GM18508 (cell line): ENCODE data around the gene RAB11FIP4.

Experiments used
- ATAC-seq: cut with Tn5 transposase; IDR thresholded peaks from one replicate; pipeline ENCODE4 v1.9.1; 2021; ENCODE audit warnings: moderate number of reproducible peaks; ENCODE audit not compliant: insufficient read depth, unreplicated experiment

RAB11FIP4 gene

DNA sequence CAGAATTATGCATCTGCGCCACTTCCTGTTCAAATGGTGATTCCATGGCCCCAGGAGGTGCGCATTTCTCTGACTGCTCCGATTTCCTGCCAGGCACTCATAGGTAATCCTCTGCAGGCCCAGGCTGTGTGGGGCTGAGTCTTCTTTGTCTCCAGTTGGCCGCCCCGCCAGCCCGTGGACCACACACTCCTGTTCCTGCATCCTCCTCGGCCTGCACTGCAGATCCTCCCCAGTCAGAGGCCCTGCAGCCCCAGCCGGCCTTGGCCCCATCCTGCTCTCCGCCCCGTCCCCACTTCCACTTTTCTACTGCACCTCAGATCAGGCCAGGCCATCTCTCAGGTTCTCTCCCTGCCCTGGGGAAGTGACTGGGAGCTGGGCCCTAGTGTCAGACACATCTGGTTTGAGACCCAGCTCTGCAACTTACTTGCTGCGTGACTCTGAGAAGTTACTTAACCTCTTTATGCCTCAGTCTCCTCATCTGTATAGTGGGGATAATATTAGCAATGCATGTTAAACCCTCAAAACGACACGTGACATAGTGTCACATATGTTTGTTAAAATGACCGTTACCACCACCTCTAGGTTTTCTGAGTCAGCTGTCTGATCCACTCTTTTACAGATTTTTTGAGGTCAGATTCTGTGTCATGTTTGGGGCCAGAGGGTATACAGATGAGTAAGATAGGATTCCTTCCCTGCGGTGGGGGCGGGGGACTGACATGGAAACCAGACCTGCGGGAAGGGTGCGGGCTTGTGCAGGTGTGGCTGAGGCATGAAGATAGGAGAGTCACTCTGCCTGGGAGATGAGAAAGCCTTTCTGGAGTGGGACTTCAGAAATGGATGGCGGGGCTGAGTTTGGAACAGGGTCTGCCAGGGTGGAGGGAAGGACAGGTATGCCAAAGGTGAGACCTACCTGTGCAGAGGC is 12.8 kb downstream of the RAB11FIP4 start:
- ATAC-seq: no peak

DNA sequence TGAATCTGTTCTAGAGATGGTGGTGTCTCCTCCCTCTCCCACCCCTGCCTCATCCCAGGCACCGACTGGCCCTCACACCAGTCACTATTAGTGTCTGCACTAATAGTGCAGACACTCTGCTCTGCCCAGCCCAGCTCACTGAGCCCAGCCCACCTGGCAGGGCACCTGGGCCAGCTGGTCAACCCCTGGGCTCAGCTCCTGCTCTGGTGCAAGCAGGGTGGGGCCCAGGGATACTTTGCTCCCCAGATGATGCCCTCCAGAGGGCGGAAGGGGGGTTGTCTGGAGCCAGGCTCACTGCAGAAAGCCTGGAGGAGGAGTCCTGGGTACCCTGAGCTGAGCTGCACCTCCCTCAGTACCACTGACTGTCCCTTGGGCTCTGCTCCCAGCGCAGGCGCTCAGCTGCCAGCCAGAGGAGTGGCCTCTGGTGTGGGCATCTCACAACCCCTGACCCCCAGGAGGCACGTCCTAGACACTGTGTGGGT is 14.5 kb downstream of the RAB11FIP4 start:
- ATAC-seq: no peak

DNA sequence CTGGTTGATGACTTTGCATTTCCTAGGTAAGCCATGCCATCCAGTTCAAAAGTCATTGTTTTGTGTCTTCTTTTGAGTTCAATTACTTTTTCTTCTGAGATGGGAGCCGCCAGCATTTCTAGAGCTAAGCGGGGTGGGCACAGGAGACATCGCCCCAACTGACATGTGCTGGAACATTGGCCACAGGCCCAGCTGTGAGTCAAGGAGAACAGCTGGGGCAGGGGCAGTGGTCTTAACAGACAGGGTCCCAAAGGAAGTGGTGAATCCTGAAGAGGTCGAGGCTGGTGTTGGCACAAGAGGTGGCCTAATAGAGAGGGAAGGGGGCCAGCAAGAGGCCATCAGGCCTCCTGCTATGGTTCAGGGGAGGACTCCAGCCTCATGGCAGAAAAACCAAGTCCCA is 17.1 kb downstream of the RAB11FIP4 start:
- no peak for ATAC-seq

DNA sequence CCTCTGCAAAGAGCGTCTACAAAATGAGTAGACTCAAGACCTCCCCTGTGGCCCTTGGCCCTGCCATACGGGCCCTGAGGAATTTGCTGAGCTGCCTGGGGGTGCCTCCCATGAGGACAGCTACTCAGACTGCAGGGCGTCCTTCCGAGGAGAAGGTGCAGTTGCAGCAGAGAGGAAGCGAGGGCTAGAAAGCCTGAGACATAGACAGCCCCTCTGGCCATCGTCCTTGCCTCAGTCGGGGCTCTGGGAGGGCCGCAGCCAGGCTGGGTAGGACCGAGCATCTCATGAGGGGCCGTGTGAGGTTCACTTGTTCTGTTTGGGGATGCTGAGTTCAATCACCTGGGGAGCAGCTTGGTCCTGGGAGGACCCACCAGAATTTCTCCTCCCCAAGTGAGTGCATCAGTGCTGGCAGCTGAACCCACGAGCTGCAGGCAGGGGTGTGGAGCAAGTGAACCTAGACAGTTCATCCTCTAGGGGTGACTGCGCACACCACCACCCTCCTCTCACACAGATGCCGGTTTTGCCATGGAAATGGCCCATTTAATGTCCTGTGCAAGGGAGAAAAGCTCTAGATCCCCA is 20.3 kb downstream of the RAB11FIP4 start:
- ATAC-seq: no peak

DNA sequence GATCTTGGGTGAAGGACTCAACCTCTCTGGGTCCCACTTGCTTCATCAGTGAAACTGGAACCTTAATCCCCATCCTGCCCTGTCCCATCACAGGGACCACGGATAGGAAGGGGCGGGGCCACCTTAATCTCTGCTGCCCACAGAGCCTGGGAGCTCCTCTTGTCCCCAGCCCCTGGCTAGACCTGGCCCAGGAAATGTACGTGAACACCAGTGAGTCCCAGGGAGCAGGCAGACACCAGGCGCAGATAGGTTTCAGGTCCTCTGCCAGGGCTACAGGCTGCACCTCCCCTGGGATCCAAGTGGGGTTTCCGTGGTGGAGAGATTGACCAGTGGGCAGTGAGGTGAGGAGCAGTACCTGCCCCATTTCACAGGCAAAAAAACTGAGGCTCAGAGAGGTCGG is 21.0 kb downstream of the RAB11FIP4 start:
- ATAC-seq: no peak

DNA sequence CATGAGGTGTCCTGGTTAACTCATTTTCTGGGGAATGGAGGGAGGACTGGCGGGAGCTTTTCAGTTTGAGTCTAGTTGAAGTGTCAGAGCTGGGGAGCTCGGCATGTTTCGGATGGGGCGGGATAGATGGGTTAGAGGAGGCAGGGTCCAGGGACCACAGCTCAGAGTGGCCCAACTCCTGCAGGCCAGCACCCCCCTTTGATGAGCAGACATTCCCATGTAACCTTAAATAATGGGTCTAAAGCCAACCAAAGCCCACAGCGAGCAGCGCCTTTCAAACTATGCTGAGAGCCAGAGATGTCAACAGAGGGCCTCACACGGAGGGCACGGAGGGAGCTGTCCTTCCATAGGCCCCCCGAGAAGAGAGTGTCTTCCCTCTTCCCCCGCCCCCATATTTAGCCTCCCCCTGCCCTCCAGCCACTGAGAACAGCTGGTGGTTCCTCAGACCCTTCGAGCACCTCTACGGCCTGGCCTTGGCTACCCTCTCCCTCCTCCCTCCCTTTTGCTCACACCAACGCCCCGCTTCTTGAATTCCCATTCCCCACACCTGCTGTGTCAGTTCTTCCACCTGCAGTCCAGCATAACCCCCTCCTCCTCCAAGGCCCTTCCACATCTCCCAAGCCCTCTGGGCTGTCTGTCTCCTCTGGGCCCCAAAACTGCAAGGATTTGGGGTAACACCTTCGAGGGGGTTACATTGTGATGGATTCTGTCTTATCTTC is 21.8 kb downstream of the RAB11FIP4 start:
- ATAC-seq: no peak

DNA sequence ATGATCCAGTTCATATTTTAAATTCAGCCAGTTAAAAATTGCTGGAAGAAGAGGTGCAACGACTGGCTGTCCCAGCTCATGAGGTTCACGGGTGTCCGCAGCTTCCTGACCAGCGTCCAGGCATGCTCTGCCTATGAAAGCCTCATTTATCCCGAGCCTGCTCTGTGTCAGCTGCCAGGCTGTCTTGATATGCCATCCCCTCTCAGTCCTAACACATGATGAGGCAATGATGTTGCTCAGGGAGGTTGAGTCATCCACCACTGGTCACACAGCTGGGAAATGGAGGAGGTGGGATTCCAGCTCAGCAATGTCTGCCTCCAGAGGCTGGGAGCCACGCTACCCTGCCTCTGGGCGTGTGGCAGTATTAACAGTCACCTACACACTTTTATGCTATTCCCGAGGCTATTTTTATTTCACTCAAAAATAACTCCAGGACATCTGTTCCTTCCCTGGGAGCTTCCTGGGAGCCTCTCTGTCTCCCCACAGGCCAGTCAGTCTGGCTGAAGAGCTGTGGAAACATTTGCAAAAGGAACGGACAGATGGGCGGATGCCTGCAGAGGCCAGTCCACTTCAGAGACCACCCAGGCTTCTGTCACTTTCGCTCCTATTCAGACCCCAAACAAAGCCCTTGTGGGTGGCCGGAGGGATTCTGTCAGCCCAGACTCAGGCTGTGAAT is 22.5 kb downstream of the RAB11FIP4 start:
- no peak for ATAC-seq

DNA sequence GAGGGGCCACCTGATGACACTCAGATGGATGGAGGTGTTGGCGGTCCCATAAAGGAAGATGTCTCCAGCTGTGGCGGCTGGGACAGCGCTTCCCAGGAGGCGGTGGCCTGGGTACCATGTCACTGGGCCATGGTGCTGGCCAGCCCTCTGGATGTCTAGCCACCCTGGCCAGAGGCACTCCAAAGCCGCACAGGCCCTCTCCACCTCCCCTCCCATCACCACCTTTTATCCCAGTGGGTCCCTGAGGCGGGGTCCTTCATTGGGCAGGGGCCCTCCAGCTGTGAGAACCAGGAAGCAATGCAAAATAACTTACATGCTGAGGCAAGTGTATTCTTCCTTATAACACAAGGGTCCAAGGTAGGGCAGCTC is 23.1 kb downstream of the RAB11FIP4 start:
- ATAC-seq: no peak

DNA sequence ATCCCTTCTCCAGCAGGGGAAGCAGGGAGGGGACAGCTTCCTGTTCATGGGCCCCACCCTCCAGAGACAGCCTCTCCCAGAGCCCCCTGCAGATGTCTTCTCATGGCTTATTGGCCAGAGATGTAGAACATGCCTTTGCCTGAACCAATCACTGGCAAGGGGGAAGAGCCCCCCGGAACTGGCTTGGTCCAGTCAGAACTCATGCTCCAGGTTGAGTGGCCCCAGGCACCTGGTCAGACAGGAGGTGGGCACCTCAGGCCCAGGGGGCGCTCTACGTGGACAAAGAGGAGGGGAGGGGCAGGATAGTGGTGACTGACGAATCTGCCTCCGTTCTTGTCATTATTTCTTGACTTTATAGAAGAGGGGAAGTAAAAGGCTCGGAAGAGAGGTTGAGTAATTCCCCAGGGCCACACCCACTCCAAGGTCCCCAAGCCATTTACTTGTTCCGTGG is 23.6 kb downstream of the RAB11FIP4 start:
- ATAC-seq: no peak

DNA sequence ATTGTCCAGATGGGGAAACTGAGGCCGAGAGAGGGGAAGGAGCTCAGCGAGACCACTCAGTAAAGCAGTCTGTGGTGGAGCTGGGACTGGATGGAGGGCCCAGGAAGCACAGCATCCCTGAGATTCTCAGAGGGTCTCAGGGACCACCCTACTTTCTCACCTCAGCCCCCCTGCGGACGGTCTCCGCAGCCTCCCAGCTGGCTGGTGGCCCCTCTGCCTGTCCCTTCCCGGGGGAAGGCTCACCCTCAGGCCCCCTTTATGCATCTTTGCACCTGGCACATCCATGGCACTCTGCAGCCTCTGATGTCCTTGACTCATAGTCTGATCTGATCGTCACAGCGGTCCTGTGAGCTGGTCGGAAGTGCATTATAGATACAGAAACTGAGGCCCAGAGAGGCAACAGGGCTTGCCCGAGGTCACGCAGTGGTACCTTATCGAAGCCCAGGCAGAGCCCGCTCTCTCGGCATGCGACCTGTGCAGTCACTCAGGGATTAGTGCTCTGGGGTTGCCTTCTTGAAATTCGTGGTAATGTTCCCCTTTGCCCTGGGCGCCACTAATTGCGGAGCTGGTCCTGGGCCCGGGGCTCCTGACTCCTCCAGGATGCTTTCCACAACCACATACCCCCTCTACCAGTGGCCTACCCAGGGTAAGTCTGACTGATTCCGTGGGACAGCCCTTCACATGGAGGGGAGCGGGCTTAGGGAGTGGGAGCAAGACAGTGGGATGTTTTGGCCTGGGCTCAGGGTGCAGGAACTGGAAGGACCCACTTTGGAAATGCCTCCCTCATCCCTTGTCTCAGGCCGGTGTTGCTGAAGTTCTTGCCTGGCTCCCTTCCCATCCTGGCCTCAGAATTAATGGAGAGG is 24.4 kb downstream of the RAB11FIP4 start:
- no peak for ATAC-seq

DNA sequence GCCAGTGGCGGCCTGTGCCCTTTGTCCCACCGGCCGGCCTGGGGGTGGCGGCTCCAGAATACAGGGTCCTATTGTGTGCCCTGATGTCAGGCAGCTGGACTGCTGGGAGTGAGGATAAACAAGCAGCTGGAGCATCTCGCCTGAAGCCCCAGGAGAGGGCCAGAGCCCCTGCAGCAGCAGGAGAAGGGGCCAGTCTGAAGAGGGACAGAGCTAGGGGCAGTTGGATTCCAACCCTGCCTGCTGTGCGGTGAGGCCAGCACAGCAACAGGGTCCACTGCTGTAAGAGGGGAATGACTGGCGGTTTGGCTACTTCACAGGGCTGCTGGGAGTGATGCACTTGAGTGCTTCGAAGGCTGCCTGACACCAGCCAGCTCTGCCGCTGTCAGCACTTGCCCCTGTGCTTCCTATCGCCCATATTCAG is 25.0 kb downstream of the RAB11FIP4 start:
- no peak for ATAC-seq

DNA sequence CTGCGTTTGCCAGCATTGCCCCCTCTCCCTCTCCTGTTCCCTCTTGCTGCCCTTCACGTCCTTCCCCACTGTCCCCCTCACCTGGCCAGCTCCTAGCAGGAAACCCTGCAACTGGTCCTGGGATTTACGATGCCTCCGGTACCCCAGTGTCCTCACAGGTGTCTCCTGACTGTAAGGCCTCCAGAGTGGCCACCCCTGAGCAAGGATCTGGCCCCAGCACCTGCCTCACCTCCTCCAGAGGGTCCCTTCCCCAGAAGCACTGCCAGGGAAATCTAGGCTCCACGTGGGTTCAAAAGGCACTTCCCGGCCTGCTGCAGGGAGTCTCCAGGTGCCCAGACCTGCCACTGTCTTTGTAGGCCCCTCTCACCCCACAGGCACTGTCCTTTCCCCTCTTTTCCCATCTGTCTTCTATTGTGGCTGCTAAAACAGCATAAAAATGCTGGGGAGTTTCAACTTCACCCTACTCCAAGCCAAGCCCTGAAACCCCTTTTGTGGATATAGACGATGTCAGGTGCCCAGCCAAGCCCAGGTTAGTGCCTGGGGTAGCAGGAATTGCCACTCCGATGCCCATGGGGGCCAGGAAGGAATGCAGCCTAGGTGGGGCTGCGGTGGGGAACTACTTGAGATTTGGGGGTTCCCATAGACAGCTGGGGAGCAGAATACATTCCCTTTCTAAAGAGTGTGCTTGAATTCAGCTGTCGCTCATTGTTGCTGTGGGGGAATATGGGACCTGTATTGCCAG is 25.7 kb downstream of the RAB11FIP4 start:
- ATAC-seq: no peak

DNA sequence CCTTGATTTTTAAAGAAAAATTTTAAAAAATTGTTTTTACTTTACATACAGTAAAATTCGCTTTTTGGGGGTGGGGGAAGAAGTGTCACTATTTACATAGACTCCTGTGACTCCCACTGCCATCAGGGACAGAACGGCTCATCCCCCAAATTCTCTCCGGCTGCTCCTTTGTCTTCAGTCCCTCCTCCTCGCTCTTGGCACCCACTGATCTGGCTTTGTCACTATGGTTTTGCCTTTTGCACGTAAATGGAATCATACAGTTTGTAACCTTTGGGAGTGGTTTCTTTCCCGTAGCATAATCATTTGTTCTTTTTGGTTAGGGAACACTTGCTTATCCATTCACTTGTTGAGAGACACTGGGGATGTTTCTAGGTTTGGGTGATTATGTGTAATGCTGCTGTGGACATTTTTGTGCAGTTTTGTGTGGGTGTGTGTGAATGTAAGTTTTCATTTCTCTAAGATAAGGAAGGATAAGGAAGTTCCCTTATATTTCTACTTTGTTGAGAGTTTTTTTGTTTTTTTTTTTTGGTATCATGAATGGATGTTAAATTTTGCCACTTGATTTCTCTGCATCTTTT is 27.4 kb downstream of the RAB11FIP4 start:
- no peak for ATAC-seq

DNA sequence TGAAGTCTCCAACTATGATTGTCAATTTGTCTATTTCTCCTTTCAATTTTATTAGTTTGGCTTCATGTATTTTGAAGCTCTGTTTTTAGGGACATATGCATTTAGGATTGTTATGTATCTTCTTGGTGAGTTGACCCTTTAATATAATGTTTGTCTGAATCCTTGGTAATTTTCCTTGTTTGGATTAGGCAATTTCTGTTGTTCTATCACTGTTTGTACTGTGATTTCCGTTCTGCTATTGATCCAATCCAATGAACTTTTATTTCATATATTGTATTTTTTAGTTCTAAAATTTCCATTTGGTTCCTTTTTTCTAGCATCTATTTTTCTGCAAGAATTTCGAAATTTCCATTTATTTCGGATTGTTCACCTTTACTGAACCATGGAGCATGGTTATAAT is 31.0 kb downstream of the RAB11FIP4 start:
- ATAC-seq: no peak

DNA sequence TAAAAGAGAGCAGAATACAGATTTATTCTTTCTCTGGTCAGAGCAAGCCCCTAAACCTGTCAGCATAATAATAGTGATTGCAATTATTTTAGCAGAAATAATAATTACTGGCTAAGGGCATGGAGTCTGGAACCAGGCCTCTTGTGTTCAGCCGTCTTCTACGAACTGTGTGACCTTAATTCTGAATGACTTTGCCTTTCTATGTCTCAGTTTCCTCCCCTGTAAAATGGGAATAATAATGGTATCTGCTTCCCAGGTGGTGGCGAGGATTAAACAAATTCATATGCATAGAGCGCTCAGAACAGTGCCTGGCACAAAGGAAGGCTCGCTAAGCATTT is 33.4 kb downstream of the RAB11FIP4 start:
- no peak for ATAC-seq

DNA sequence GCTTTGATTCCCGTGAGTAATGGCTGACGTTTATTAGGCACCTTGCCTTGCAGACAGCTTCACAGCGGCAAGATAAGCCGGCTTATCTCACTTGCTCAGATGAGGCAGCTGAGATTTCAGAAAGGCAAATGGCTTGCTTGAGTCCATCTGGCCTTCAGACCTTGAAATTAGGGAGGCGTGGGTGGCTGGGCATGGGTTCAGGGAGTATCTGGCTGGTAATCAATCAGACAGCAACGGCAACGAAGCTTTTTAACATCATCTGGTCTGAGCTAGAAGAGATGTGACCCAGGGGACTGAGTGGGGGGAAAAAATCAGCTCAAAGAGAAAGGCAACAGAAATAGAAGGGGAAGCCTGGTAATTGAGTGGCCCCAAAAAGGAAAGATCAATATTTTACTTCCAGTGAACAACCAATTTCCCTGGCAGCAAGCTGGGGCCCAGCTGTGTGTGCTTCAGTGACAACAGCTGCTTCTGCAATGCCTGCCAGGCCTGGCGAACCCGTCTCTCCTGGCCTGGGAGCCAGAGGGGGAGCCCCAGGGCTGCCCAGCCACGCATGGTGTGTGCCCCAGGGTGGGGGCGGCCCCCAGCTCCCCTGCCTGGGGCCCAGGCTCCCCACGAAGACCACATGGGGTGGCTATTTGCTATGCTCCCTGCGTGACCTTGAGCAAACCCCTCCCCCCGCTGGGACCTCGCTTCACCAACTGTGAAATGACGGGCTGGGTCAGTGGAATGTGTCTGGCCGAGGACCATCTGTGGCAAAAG is 34.0 kb downstream of the RAB11FIP4 start:
- no peak for ATAC-seq

DNA sequence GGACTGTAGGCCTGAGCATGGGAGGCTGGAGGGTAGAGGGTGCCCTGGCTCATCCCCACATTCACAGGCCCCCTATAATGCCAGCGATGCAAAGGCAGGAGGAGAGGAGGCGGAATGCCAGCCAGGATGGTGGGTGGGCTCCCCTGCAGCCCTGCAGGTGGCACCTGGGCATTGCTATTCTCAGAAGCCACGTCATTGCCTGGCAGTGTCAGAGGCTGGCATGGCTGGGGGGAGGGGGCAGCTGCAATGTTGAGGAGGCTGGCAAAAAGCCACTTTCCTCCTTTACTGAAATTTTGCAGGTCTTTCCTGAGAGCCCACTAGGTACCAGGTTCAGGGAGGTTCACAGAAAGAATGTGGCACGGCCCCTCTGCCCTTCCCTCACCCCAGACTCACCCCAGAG is 36.2 kb downstream of the RAB11FIP4 start:
- ATAC-seq: no peak

DNA sequence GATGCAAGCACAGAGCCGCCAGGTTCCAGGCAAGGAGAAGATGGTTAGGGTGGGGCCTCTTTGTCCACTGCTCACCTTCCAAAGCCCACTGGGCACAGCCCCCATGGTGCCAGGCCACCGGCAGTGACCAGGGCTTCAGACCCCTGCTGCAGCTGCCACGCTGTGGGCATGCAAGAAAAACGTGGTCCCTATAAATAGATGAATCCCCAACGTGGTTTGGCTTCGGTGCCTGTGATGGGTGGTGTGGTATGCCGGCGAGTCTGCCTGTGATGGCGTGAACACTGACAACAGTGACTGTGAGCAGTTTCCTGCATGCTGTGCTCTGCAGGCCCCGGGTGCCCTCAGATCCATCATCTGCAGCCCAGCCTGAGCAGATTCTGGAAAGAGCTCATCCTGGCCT is 36.6 kb downstream of the RAB11FIP4 start:
- ATAC-seq: no peak
